ENCODE results near the gene CTBP2. TPM values are rescaled to one million over a fixed set of nuclear protein-coding genes. Genes with fewer than 3 reads are reported as not detected.

Gene CTBP2
- total RNA-seq, 2 donors from 2014 or later = 75.3 to 109 TPM

DNA sequence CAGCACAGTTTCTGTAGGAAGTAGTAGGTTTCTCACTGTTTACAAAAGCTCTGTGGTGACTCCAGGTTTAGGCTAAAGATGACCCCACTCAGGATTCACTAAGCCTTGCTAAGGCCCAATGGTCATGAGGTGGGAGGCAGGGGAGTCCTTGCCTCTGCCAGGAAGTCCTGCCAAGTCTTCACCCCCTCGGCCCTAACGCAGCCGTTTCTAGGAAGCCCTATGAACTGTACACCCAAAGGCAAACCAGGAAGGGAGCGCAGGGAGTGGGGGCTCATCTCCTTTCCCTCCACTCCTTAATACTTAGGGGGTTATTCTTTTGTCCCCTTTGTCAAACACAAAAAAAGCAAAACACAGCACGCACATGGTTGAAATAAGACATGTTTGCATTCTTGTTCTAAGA lies 64.6 kb downstream of the CTBP2 start:
- Mint-ChIP-seq H3K27ac (peak overlapping the region; percentile 20), H3K4me3 (no peak overlapping the region), H3K4me1 (peaks cover 23% of the 10 kb centered on the region), H3K36me3 (ENCODE audit: low read depth) (peaks cover 15% of the 10 kb centered on the region), H3K27me3 (ENCODE audit: insufficient read depth) (no peaks in the 10 kb centered on the region), H3K9me3 (no peaks in the 10 kb centered on the region)
- peaks cover 8% of the 10 kb centered on the region for H3K36me3 ChIP-seq (ENCODE audit: control insufficient read depth, insufficient read depth, low read length)
- H3K27me3 ChIP-seq (ENCODE audit: control insufficient read depth, insufficient read depth, low read length, poor library complexity, severe bottlenecking) = no peaks in the 10 kb centered on the region
- no peaks in the 10 kb centered on the region for H3K4me1 ChIP-seq (ENCODE audit: control insufficient read depth, insufficient read depth, low read length)
- H3K9ac ChIP-seq (ENCODE audit: extremely low read depth, low read length, poor library complexity, severe bottlenecking) = no peak overlapping the region
- 97 to 100% methylated on average over 1 to 5 of the region's 5 CpGs for WGBS, 2 experiments (ENCODE audit: insufficient coverage in 1 of 2, insufficient read length in 1 of 2)
- TF ChIP-seq, protein P1, sequence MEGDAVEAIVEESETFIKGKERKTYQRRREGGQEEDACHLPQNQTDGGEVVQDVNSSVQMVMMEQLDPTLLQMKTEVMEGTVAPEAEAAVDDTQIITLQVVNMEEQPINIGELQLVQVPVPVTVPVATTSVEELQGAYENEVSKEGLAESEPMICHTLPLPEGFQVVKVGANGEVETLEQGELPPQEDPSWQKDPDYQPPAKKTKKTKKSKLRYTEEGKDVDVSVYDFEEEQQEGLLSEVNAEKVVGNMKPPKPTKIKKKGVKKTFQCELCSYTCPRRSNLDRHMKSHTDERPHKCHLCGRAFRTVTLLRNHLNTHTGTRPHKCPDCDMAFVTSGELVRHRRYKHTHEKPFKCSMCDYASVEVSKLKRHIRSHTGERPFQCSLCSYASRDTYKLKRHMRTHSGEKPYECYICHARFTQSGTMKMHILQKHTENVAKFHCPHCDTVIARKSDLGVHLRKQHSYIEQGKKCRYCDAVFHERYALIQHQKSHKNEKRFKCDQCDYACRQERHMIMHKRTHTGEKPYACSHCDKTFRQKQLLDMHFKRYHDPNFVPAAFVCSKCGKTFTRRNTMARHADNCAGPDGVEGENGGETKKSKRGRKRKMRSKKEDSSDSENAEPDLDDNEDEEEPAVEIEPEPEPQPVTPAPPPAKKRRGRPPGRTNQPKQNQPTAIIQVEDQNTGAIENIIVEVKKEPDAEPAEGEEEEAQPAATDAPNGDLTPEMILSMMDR (conservative IDR thresholded peaks at IDR 0.05) = no peak
- H3K9me3 ChIP-seq (ENCODE audit: control insufficient read depth, low read length) = no peaks in the 10 kb centered on the region
- no peak overlapping the region for H3K27ac ChIP-seq (ENCODE audit: low read depth, low read length)
- H3K4me3 ChIP-seq (ENCODE audit: low read length) = no peak overlapping the region
- DNase-seq = no peak

DNA sequence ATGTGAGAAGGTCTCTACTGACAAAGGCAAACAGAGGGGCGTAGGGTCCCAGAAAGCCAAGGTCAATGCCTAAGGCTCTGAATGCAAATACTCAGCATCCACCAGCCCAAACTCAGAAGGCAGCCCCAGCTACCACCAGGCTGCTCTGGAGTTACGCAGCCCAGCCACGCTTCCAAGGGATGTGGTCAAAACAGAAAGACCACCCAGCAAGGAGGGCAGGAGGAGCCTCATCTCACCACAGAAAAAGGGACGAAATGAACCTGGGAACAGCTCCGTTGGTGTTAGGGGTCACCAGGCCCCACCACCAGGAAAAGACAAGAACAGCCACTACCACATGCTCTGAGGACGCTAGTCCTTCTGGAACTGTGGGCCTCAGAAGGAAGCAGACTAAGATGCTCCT lies 65.1 kb downstream of the CTBP2 start:
- peaks cover 15% of the 10 kb centered on the region for H3K36me3 Mint-ChIP-seq (ENCODE audit: low read depth)

GRCh38 chr10:125094806-125095205 lies 65.6 kb downstream of the CTBP2 start:
- WGBS, 2 experiments (ENCODE audit: insufficient coverage in 1 of 2, insufficient read length in 1 of 2) = 94% methylated on average over 5 to 8 of the region's 8 CpGs
- Histone ChIP-seq H3K4me3 (ENCODE audit: low read length) (no peak overlapping the region), H3K27ac (ENCODE audit: low read depth, low read length) (no peak overlapping the region), H3K27me3 (ENCODE audit: control insufficient read depth, insufficient read depth, low read length, poor library complexity, severe bottlenecking) (no peaks in the 10 kb centered on the region), H3K9ac (ENCODE audit: extremely low read depth, low read length, poor library complexity, severe bottlenecking) (no peak overlapping the region), H3K9me3 (ENCODE audit: control insufficient read depth, low read length) (no peaks in the 10 kb centered on the region), H3K36me3 (ENCODE audit: control insufficient read depth, insufficient read depth, low read length) (peaks cover 8% of the 10 kb centered on the region), H3K4me1 (ENCODE audit: control insufficient read depth, insufficient read depth, low read length) (no peaks in the 10 kb centered on the region)
- no peak overlapping the region for H3K4me3 Mint-ChIP-seq
- no peaks in the 10 kb centered on the region for H3K9me3 Mint-ChIP-seq
- peaks cover 15% of the 10 kb centered on the region for H3K36me3 Mint-ChIP-seq (ENCODE audit: low read depth)
- H3K27me3 Mint-ChIP-seq (ENCODE audit: insufficient read depth) = no peaks in the 10 kb centered on the region
- H3K27ac Mint-ChIP-seq = peak overlapping the region; percentile 14
- peaks cover 23% of the 10 kb centered on the region for H3K4me1 Mint-ChIP-seq
- no peak for DNase-seq
- TF ChIP-seq, protein P1 (conservative IDR thresholded peaks at IDR 0.05) = no peak

More for the DNA sequence above, 65.1 kb downstream of the CTBP2 start:
- H3K27me3 Mint-ChIP-seq (ENCODE audit: insufficient read depth) = no peaks in the 10 kb centered on the region
- 93% methylated on average over 6 of the region's 6 CpGs; no CpG with 5 or more reads in 1 of the 2 experiments for WGBS, 2 experiments (ENCODE audit: insufficient coverage in 1 of 2, insufficient read length in 1 of 2)
- no peaks in the 10 kb centered on the region for H3K9me3 Mint-ChIP-seq
- TF ChIP-seq, protein P1 (conservative IDR thresholded peaks at IDR 0.05) = no peak
- Histone ChIP-seq H3K9me3 (ENCODE audit: control insufficient read depth, low read length) (no peaks in the 10 kb centered on the region), H3K36me3 (ENCODE audit: control insufficient read depth, insufficient read depth, low read length) (peaks cover 8% of the 10 kb centered on the region), H3K9ac (ENCODE audit: extremely low read depth, low read length, poor library complexity, severe bottlenecking) (no peak overlapping the region), H3K4me1 (ENCODE audit: control insufficient read depth, insufficient read depth, low read length) (no peaks in the 10 kb centered on the region), H3K27me3 (ENCODE audit: control insufficient read depth, insufficient read depth, low read length, poor library complexity, severe bottlenecking) (no peaks in the 10 kb centered on the region), H3K4me3 (ENCODE audit: low read length) (no peak overlapping the region), H3K27ac (ENCODE audit: low read depth, low read length) (no peak overlapping the region)
- DNase-seq = no peak
- peaks cover 23% of the 10 kb centered on the region for H3K4me1 Mint-ChIP-seq
- H3K4me3 Mint-ChIP-seq = no peak overlapping the region
- peak overlapping the region; percentile 20 for H3K27ac Mint-ChIP-seq

Measured in endodermal cell (in vitro differentiated cells).